GM12878 (cell line): ENCODE results near the gene ZBTB16. TPM values are rescaled to one million over a fixed set of nuclear protein-coding genes. Genes with fewer than 3 reads are reported as not detected.

Experiments
- ATAC-seq: fragments of 200-7000 bp; cut with Tn5 transposase; 3 replicates; pipeline ENCODE4 v1.9.1; 2020; ENCODE audit warnings: mild to moderate bottlenecking, moderate library complexity
- BruUV-seq: library from RNA; stranded (reverse); fragments of 400-500 nt; replicated peaks from 2 replicates; lab custom pipeline; 2021; lab: Mats Ljungman, UMichigan
- CTCF ChIA-PET: fragments of 300-600 bp; sonication (Branson Sonifier 250); formaldehyde crosslinking; extraction: SDS; loops from one replicate; lab custom pipeline; 2021; ENCODE audit warnings: inconsistent platforms; lab: Yijun Ruan, JAX
- POLR2A ChIA-PET: fragments of 350-600 bp; formaldehyde crosslinking; extraction: SDS; loops from one replicate; lab custom pipeline; 2021; ENCODE audit warnings: inconsistent platforms; lab: Charles Lee
- RAD21 ChIA-PET: fragments of 300-600 bp; sonication (Branson Sonifier 250); formaldehyde crosslinking; loops from one replicate; lab custom pipeline; 2023; ENCODE audit warnings: antibody characterized with exemption; ENCODE audit not compliant: unreplicated experiment; lab: Charles Lee
- SMC1A ChIA-PET: fragments of 300-600 bp; sonication (Branson Sonifier 250); formaldehyde crosslinking; loops from one replicate; lab custom pipeline; 2023; ENCODE audit not compliant: unreplicated experiment, uncharacterized antibody; lab: Charles Lee
- DNase-seq: peaks from one replicate; pipeline ENCODE4 v3.0.0-alpha.2; 2011; ENCODE audit warnings: low read depth, low spot score
- FAIRE-seq: peaks from 3 replicates; lab custom pipeline; 2011; peaks lifted over from hg19 to GRCh38; lab: Jason Lieb, UNC
- H2AFZ ChIP-seq: 2 replicates; pipeline ENCODE4 v1.6.0; 2011; ENCODE audit warnings: low read depth, low read length, control low read depth; ENCODE audit not compliant: control insufficient read depth
- H3K27ac ChIP-seq: 2 replicates; pipeline ENCODE4 v1.5.1; 2011; ENCODE audit warnings: control low read depth; ENCODE audit not compliant: control insufficient read depth, insufficient read depth
- H3K27me3 ChIP-seq, 2 experiments: replicated peaks in 1 of 2; 2 replicates each; pipeline versions ENCODE4 v1.6.0 to v1.6.1; 2011; ENCODE audit warnings: low read length in 1 of 2; ENCODE audit not compliant: control insufficient read depth in 2 of 2, insufficient read depth in 2 of 2
- H3K36me3 ChIP-seq, 2 experiments: 2 replicates each; pipeline ENCODE4 v1.5.1; 2011; ENCODE audit warnings: low read length in 1 of 2; ENCODE audit not compliant: control insufficient read depth in 2 of 2, insufficient read depth in 2 of 2
- H3K4me1 ChIP-seq: 2 replicates; pipeline ENCODE4 v1.6.1; 2011; ENCODE audit warnings: mild to moderate bottlenecking, low read length, moderate library complexity, mixed read lengths; ENCODE audit not compliant: control insufficient read depth, insufficient read depth
- H3K4me2 ChIP-seq: 2 replicates; pipeline ENCODE4 v1.6.0; 2011; ENCODE audit warnings: control low read depth; ENCODE audit not compliant: control insufficient read depth, insufficient read depth
- H3K4me3 ChIP-seq: fragments of 200-600 bp; sonication (generic); 2 replicates; pipeline ENCODE4 v1.5.1; 2016
- H3K79me2 ChIP-seq: 2 replicates; pipeline ENCODE4 v1.6.0; 2011; ENCODE audit warnings: low read length; ENCODE audit not compliant: control insufficient read depth, insufficient read depth
- H3K9ac ChIP-seq: 2 replicates; pipeline ENCODE4 v1.8.0; 2011; ENCODE audit warnings: low read length, control low read depth, mixed read lengths; ENCODE audit not compliant: control insufficient read depth, insufficient read depth
- H3K9me3 ChIP-seq: replicated peaks from 3 replicates; pipeline ENCODE4 v1.5.1; 2011; ENCODE audit warnings: mild to moderate bottlenecking, low read length; ENCODE audit not compliant: control insufficient read depth, insufficient read depth
- H4K20me1 ChIP-seq: 2 replicates; pipeline ENCODE4 v1.6.0; 2011; ENCODE audit not compliant: control insufficient read depth, insufficient read depth
- ASH2L ChIP-seq: fragments of 300-600, 200-600 bp; sonication (generic); IDR thresholded peaks from 2 replicates; pipeline ENCODE4 v1.6.1; 2017; ENCODE audit warnings: low read depth, mild to moderate bottlenecking, borderline replicate concordance
- EED ChIP-seq: sonication (generic); IDR thresholded peaks from 2 replicates; pipeline ENCODE4 v1.6.1; 2016; ENCODE audit warnings: antibody characterized with exemption, low read depth
- FOXK2 ChIP-seq: fragments of 450-650 bp; IDR thresholded peaks from 2 replicates; pipeline ENCODE4 v1.6.1; 2017; ENCODE audit warnings: mild to moderate bottlenecking, moderate library complexity
- FOXM1 ChIP-seq: IDR thresholded peaks from 2 replicates; pipeline ENCODE4 v1.6.1; 2012; ENCODE audit warnings: low read depth, mild to moderate bottlenecking, inconsistent platforms, low read length, moderate library complexity
- JUNB ChIP-seq: IDR thresholded peaks from 2 replicates; pipeline ENCODE4 v1.6.1; 2016; ENCODE audit warnings: antibody characterized with exemption, mild to moderate bottlenecking
- LARP7 ChIP-seq: fragments of 450-650 bp; IDR thresholded peaks from 2 replicates; pipeline ENCODE4 v1.6.1; 2017; ENCODE audit warnings: mild to moderate bottlenecking
- NR2C1 ChIP-seq: fragments of 450-650 bp; IDR thresholded peaks from 2 replicates; pipeline ENCODE4 v1.6.1; 2017; ENCODE audit warnings: antibody characterized with exemption, mild to moderate bottlenecking, moderate library complexity
- STAT1 ChIP-seq: fragments of 450-650 bp; conservative IDR thresholded peaks from 2 replicates; pipeline ENCODE4 v1.6.1; 2014; ENCODE audit warnings: antibody characterized with exemption, mild to moderate bottlenecking
- SUZ12 ChIP-seq: fragments of 200-600 bp; sonication (generic); IDR thresholded peaks from one replicate; pipeline ENCODE4 v1.6.1; 2018; ENCODE audit warnings: antibody characterized with exemption, mild to moderate bottlenecking; ENCODE audit not compliant: unreplicated experiment
- TBL1XR1 ChIP-seq: IDR thresholded peaks from 2 replicates; pipeline ENCODE4 v1.6.1; 2012; ENCODE audit warnings: low read depth, low read length, improper control_type of control experiment
- YBX1 ChIP-seq: fragments of 450-650 bp; IDR thresholded peaks from 2 replicates; pipeline ENCODE4 v1.6.1; 2016; ENCODE audit warnings: antibody characterized with exemption
- ZBTB11 ChIP-seq: fragments of 450-650 bp; formaldehyde crosslinking; IDR thresholded peaks from 2 replicates; pipeline ENCODE4 v1.5.0; 2022; ENCODE audit warnings: mild to moderate bottlenecking, missing genetic modification characterization
- ZSCAN29 ChIP-seq: fragments of 450-650 bp; IDR thresholded peaks from 2 replicates; pipeline ENCODE4 v1.6.1; 2017; ENCODE audit warnings: mild to moderate bottlenecking, moderate library complexity
- WGBS: methylation state at CpG from one replicate; pipeline ENCODE4 v1.1.6; 2016; ENCODE audit warnings: low lambda C conversion rate; ENCODE audit not compliant: insufficient replicate concordance, insufficient coverage; ENCODE audit errors: missing lambda C conversion rate; 5-methylcytosine and 5-hydroxymethylcytosine counted together
- in situ Hi-C: fragments of 300-500 bp; cut with MboI; formaldehyde crosslinking; loops from 9 replicates; pipeline ENCODE4 v1.14.3; 2018; ENCODE audit warnings: mixed read lengths
- intact Hi-C: fragments of 100-400 bp; cut with micrococcal nuclease; formaldehyde crosslinking; loops from one replicate; pipeline ENCODE4 v1.14.2; 2022; ENCODE audit not compliant: unreplicated experiment
- polyA plus RNA-seq, 11 experiments: library from polyadenylated mRNA; depleted of rRNA in 4 of 11; unstranded in 6 of 11; stranded (reverse) in 5 of 11; fragments of >200 nt; fragmentation: Nextera tagmentation in 4 of 11; fragmentation: Illumina TruSeq in 1 of 11; extraction: Ambion mirVana in 4 of 11; extraction: Trizol in 1 of 11; gene quantifications; 1 replicate in 1 of 11; 2 replicates in 10 of 11; pipeline versions ENCODE4 v1.2.1 to v1.2.3, GENCODE V29; 2011 to 2016; ENCODE audit warnings: inconsistent platforms in 2 of 11, missing spikeins in 2 of 11, low read depth in 1 of 11
- total RNA-seq, 4 experiments: library from RNA; depleted of rRNA in 3 of 4; stranded (reverse); fragments of >200 nt in 3 of 4; fragmentation: Illumina TruSeq in 1 of 4; extraction: Trizol in 1 of 4; gene quantifications; 2 replicates each; pipeline versions ENCODE4 v1.2.1 to v1.2.3, GENCODE V29; 2013 to 2021
- TF ChIP-seq, protein P1 (sequence below): fragments of 450-650 bp; IDR thresholded peaks from 2 replicates; pipeline ENCODE4 v1.6.1; 2017; ENCODE audit warnings: mild to moderate bottlenecking, moderate library complexity

The ZBTB16 gene
- total and polyA plus RNA-seq, 10 of the 15 experiments (the other 5 are each of a cell fraction or from before 2014, with no cell fraction given), result 0.38 TPM; not detected in 9

GRCh38 chr11:114201219-114201618 lies 141.7 kb downstream of the ZBTB16 start:
- POLR2A ChIA-PET, result no interaction called here

More at GRCh38 chr11:114201219-114201618, 141.7 kb downstream of the ZBTB16 start:
- BruUV-seq, result no TSS peak
- Histone ChIP-seq H4K20me1 (no peaks in the 10 kb centered on the region), H3K4me1 (no peaks in the 10 kb centered on the region), H3K9ac (no peak overlapping the region), H3K27ac (no peak overlapping the region), H3K36me3 (no peaks in the 10 kb centered on the region), H3K79me2 (no peaks in the 10 kb centered on the region)
- RAD21 ChIA-PET, result no interaction called here
- no peak for DNase-seq
- intact Hi-C loops, result loop anchor here (5.0 kb wide), 1 partner anchor 49 kb away; no protein-coding TSS in a partner anchor
- WGBS, result 28% methylated on average over 7 of the region's 8 CpGs
- TF ChIP-seq EED (no peak), YBX1 (no peak), SUZ12 (no peak), LARP7 (no peak), ZBTB11 (no peak), TBL1XR1 (no peak), FOXK2 (no peak), NR2C1 (no peak), JUNB (no peak), ZSCAN29 (no peak), ASH2L (no peak), FOXM1 (no peak), STAT1 (no peak)
- TF ChIP-seq, protein P1, sequence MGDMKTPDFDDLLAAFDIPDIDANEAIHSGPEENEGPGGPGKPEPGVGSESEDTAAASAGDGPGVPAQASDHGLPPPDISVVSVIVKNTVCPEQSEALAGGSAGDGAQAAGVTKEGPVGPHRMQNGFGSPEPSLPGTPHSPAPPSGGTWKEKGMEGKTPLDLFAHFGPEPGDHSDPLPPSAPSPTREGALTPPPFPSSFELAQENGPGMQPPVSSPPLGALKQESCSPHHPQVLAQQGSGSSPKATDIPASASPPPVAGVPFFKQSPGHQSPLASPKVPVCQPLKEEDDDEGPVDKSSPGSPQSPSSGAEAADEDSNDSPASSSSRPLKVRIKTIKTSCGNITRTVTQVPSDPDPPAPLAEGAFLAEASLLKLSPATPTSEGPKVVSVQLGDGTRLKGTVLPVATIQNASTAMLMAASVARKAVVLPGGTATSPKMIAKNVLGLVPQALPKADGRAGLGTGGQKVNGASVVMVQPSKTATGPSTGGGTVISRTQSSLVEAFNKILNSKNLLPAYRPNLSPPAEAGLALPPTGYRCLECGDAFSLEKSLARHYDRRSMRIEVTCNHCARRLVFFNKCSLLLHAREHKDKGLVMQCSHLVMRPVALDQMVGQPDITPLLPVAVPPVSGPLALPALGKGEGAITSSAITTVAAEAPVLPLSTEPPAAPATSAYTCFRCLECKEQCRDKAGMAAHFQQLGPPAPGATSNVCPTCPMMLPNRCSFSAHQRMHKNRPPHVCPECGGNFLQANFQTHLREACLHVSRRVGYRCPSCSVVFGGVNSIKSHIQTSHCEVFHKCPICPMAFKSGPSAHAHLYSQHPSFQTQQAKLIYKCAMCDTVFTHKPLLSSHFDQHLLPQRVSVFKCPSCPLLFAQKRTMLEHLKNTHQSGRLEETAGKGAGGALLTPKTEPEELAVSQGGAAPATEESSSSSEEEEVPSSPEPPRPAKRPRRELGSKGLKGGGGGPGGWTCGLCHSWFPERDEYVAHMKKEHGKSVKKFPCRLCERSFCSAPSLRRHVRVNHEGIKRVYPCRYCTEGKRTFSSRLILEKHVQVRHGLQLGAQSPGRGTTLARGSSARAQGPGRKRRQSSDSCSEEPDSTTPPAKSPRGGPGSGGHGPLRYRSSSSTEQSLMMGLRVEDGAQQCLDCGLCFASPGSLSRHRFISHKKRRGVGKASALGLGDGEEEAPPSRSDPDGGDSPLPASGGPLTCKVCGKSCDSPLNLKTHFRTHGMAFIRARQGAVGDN, result no peak
- TF ChIP-seq, all 136 proteins: peak for 0
- ChIA-PET CTCF (no interaction called here), SMC1A (no interaction called here)
- Histone ChIP-seq H3K27me3 (peaks cover 3% of the 10 kb centered on the region in 2 experiments; a peak in 2 of 4 replicates), H3K4me2 (no peak overlapping the region), H3K9me3 (no peaks in the 10 kb centered on the region), H2AFZ (no peak overlapping the region), H3K4me3 (no peak overlapping the region)
- in situ Hi-C loops, result no loop called here
- no peak for FAIRE-seq
- no peak for ATAC-seq
